HepG2 (cell line): ENCODE results near the gene ENGASE. TPM values are rescaled to one million over a fixed set of nuclear protein-coding genes. Genes with fewer than 3 reads are reported as not detected.

Experiments used
- ARNT ChIP-seq: fragments of 450-650 bp; IDR thresholded peaks from 2 replicates; pipeline ENCODE4 v1.6.1; 2017
- CBX5 ChIP-seq: sonication (generic); formaldehyde crosslinking; IDR thresholded peaks from 2 replicates; pipeline ENCODE4 v1.4.0; 2020; ENCODE audit warnings: missing genetic modification reagents, borderline replicate concordance
- FOXJ3 ChIP-seq: sonication (generic); formaldehyde crosslinking; IDR thresholded peaks from 2 replicates; pipeline ENCODE4 v1.4.0; 2020; ENCODE audit warnings: missing genetic modification reagents, mild to moderate bottlenecking, borderline replicate concordance
- FOXK2 ChIP-seq: fragments of 450-650 bp; IDR thresholded peaks from 2 replicates; pipeline ENCODE4 v1.6.1; 2016
- GABPB1 ChIP-seq: IDR thresholded peaks from 2 replicates; pipeline ENCODE4 v1.6.1; 2016; ENCODE audit warnings: mild to moderate bottlenecking, missing genetic modification reagents, moderate library complexity, missing compliant biosample characterization
- GMEB1 ChIP-seq: sonication (generic); formaldehyde crosslinking; IDR thresholded peaks from 2 replicates; pipeline ENCODE4 v1.5.1; 2020; ENCODE audit warnings: missing genetic modification reagents, mild to moderate bottlenecking, borderline replicate concordance
- HIVEP1 ChIP-seq: sonication (generic); formaldehyde crosslinking; IDR thresholded peaks from 2 replicates; pipeline ENCODE4 v1.4.0; 2020; ENCODE audit warnings: mild to moderate bottlenecking, missing genetic modification reagents
- KDM2A ChIP-seq: sonication (generic); formaldehyde crosslinking; IDR thresholded peaks from 2 replicates; pipeline ENCODE4 v1.4.0; 2020; ENCODE audit warnings: low read depth, missing genetic modification reagents, borderline replicate concordance
- NONO ChIP-seq, 2 experiments: fragments of 450-650 bp in 1 of 2; sonication (generic) in 1 of 2; formaldehyde crosslinking in 1 of 2; IDR thresholded peaks in 1 of 2; conservative IDR thresholded peaks in 1 of 2; 2 replicates each; pipeline versions ENCODE4 v1.6.1 to v1.8.0; 2017 to 2022; ENCODE audit warnings: mild to moderate bottlenecking in 1 of 2, missing genetic modification reagents in 1 of 2, moderate library complexity in 1 of 2
- RAD21 ChIP-seq: fragments of 450-650 bp; formaldehyde crosslinking; IDR thresholded peaks from 2 replicates; pipeline ENCODE4 v1.5.0; 2020; ENCODE audit warnings: mild to moderate bottlenecking
- SALL1 ChIP-seq: sonication (generic); formaldehyde crosslinking; IDR thresholded peaks from 2 replicates; pipeline ENCODE4 v1.8.0; 2022; ENCODE audit warnings: mild to moderate bottlenecking, missing genetic modification reagents
- STAG1 ChIP-seq: sonication (generic); formaldehyde crosslinking; IDR thresholded peaks from 2 replicates; pipeline ENCODE4 v1.4.0; 2020; ENCODE audit warnings: missing genetic modification reagents
- TEAD3 ChIP-seq: optimal IDR thresholded peaks from 2 replicates; pipeline ENCODE3; 2016; ENCODE audit warnings: borderline replicate concordance
- ZBTB14 ChIP-seq: sonication (generic); formaldehyde crosslinking; IDR thresholded peaks from 2 replicates; pipeline ENCODE4 v1.4.0; 2020; ENCODE audit warnings: missing genetic modification reagents
- ZKSCAN1 ChIP-seq: fragments of 150-350 bp; IDR thresholded peaks from 2 replicates; pipeline ENCODE4 v1.6.1; 2014; ENCODE audit warnings: low read length
- ZNF10 ChIP-seq: sonication (generic); formaldehyde crosslinking; IDR thresholded peaks from 2 replicates; pipeline ENCODE4 v1.4.0; 2020; ENCODE audit warnings: mild to moderate bottlenecking, low read depth, missing genetic modification reagents, borderline replicate concordance
- ZNF589 ChIP-seq: sonication (generic); formaldehyde crosslinking; conservative IDR thresholded peaks from 2 replicates; pipeline ENCODE4 v1.8.0; 2022; ENCODE audit warnings: mild to moderate bottlenecking, moderate library complexity, missing genetic modification reagents
- ZNF687 ChIP-seq: sonication (generic); formaldehyde crosslinking; IDR thresholded peaks from 2 replicates; pipeline ENCODE4 v1.5.1; 2020; ENCODE audit warnings: mild to moderate bottlenecking, missing genetic modification reagents, moderate library complexity
- ZNF768 ChIP-seq: sonication (generic); formaldehyde crosslinking; IDR thresholded peaks from 2 replicates; pipeline ENCODE4 v1.4.0; 2020; ENCODE audit warnings: missing genetic modification reagents
- ZNF878 ChIP-seq: sonication (generic); formaldehyde crosslinking; IDR thresholded peaks from 2 replicates; pipeline ENCODE4 v1.8.1; 2023; ENCODE audit warnings: mild to moderate bottlenecking, missing genetic modification reagents, moderate library complexity
- polyA plus RNA-seq, 8 experiments: library from polyadenylated mRNA; depleted of rRNA in 3 of 8; stranded (reverse) in 7 of 8; unstranded in 1 of 8; fragments of >200 nt; fragmentation: Illumina TruSeq in 4 of 8; extraction: Trizol in 4 of 8; gene quantifications; 2 replicates each; pipeline versions ENCODE4 v1.2.1 to v1.2.3, GENCODE V29; 2011 to 2016; ENCODE audit warnings: low read depth in 4 of 8, missing spikeins in 1 of 8, mixed read lengths in 1 of 8; ENCODE audit not compliant: insufficient read depth in 1 of 8
- total RNA-seq, 5 experiments: library from RNA; depleted of rRNA; stranded (reverse); fragments of >200 nt; fragmentation: Illumina TruSeq; extraction: Trizol; gene quantifications; 2 replicates each; pipeline ENCODE4 v1.2.3, GENCODE V29; 2016; ENCODE audit warnings: low read depth in 1 of 5

The ENGASE gene
- total and polyA plus RNA-seq, 2 of the 13 experiments (the other 11 are each of a cell fraction or from before 2014, with no cell fraction given) = 10.6 to 18.1 TPM

GRCh38 chr17:79042421-79043190, 32.0 kb upstream of the ENGASE start (continued):
- TF ChIP-seq HIVEP1 (CRISPR knock-in tag) = no peak
- no peak for TF ChIP-seq FOXJ3 (CRISPR knock-in tag)
- peak; percentile 56 for TF ChIP-seq TEAD3 (CRISPR knock-in tag)
- no peak for TF ChIP-seq ZKSCAN1
- TF ChIP-seq GMEB1 = no peak
- TF ChIP-seq ZNF10 (CRISPR knock-in tag) = no peak
- peak; percentile 87 for TF ChIP-seq RAD21 (CRISPR knock-in tag)
- TF ChIP-seq GABPB1 (CRISPR knock-in tag) = 0 out of 2 replicates have a peak, but pooled peaks have one; percentile 5
- TF ChIP-seq NONO (IDR thresholded peaks at IDR 0.05) = no peak
- 0 out of 2 replicates have a peak, but pooled peaks have one; percentile 27 for TF ChIP-seq NONO (CRISPR knock-in tag; conservative IDR thresholded peaks at IDR 0.05)
- TF ChIP-seq ZNF687 (CRISPR knock-in tag) = peak; percentile 45
- peak; percentile 75 for TF ChIP-seq STAG1 (CRISPR knock-in tag)
- peak; percentile 57; the same call in 1 of the 2 replicates for TF ChIP-seq SALL1 (CRISPR knock-in tag)
- peak; percentile 54; the same call in 1 of the 2 replicates for TF ChIP-seq KDM2A (CRISPR knock-in tag)
- TF ChIP-seq ARNT = peak; percentile 58; the same call in 1 of the 2 replicates
- TF ChIP-seq ZNF878 (CRISPR knock-in tag) = 0 out of 2 replicates have a peak, but pooled peaks have one; percentile 0
- no peak; the same call in 1 of the 2 replicates for TF ChIP-seq CBX5 (CRISPR knock-in tag)
- TF ChIP-seq ZNF589 = peak; percentile 45; the same call in 1 of the 2 replicates
- TF ChIP-seq FOXK2 = peak; percentile 19; the same call in 1 of the 2 replicates
- 0 out of 2 replicates have a peak, but pooled peaks have one; percentile 32 for TF ChIP-seq ZNF768 (CRISPR knock-in tag)
- TF ChIP-seq ZBTB14 (CRISPR knock-in tag) = no peak
